SK-N-SH (cell line): ENCODE results near the gene PBX1. TPM values are rescaled to one million over a fixed set of nuclear protein-coding genes. Genes with fewer than 3 reads are reported as not detected.

Experiments
- CTCF ChIA-PET: fragments of 300-600, 350-600 bp; formaldehyde crosslinking; extraction: SDS; loops from one replicate; lab custom pipeline; 2021; lab: Yijun Ruan, JAX
- POLR2A ChIA-PET: fragments of 350-600 bp; sonication (Branson Sonifier 250); formaldehyde crosslinking; extraction: SDS; loops from one replicate; lab custom pipeline; 2020; ENCODE audit warnings: antibody characterized with exemption, inconsistent platforms; lab: Yijun Ruan, JAX
- DNase-seq: peaks from one replicate; pipeline ENCODE4 v3.0.0; 2012
- H2AFZ ChIP-seq: fragments of 200-600 bp; sonication (generic); 2 replicates; pipeline ENCODE4 v1.8.1; 2016; ENCODE audit warnings: antibody characterized with exemption, mild to moderate bottlenecking, low read depth
- H3F3A ChIP-seq: fragments of 200-600 bp; sonication (generic); replicated peaks from 2 replicates; pipeline ENCODE3; 2016; ENCODE audit warnings: antibody characterized with exemption, mild to moderate bottlenecking; ENCODE audit not compliant: insufficient read depth
- H3K27ac ChIP-seq, 2 experiments: fragments of 200-500 bp in 1 of 2; fragments of 200-600 bp in 1 of 2; sonication (Bioruptor generic) in 1 of 2; sonication (generic), shearing (Covaris generic) in 1 of 2; 2 replicates each; pipeline versions ENCODE4 v1.5.1 to v1.6.1; 2014 to 2016; ENCODE audit warnings: low read depth in 2 of 2, inconsistent platforms in 1 of 2, low read length in 1 of 2, mild to moderate bottlenecking in 1 of 2, mixed read lengths in 1 of 2
- H3K27me3 ChIP-seq: fragments of 200-600 bp; sonication (generic), shearing (Covaris generic); 2 replicates; pipeline ENCODE4 v1.6.1; 2016; ENCODE audit warnings: mixed run types; ENCODE audit not compliant: insufficient read depth
- H3K36me3 ChIP-seq, 2 experiments: fragments of 200-500 bp in 1 of 2; fragments of 200-600 bp in 1 of 2; sonication (Bioruptor generic) in 1 of 2; sonication (generic) in 1 of 2; replicated peaks in 1 of 2; 2 replicates each; pipeline versions ENCODE3 to v1.5.1; 2014 to 2016; ENCODE audit warnings: low read length in 1 of 2, mild to moderate bottlenecking in 1 of 2; ENCODE audit not compliant: insufficient read depth in 2 of 2, control insufficient read depth in 1 of 2
- H3K4me1 ChIP-seq, 2 experiments: fragments of 200-500 bp in 1 of 2; fragments of 200-600 bp in 1 of 2; sonication (Bioruptor generic) in 1 of 2; sonication (generic), shearing (Covaris generic) in 1 of 2; 2 replicates each; pipeline versions ENCODE4 v1.5.1 to v1.6.1; 2014 to 2016; ENCODE audit warnings: low read depth in 1 of 2, low read length in 1 of 2, mixed run types in 1 of 2; ENCODE audit not compliant: insufficient read depth in 2 of 2, control insufficient read depth in 1 of 2
- H3K4me2 ChIP-seq: fragments of 200-600 bp; sonication (generic), shearing (Covaris generic); 2 replicates; pipeline ENCODE4 v1.6.1; 2017; ENCODE audit warnings: mixed run types
- H3K4me3 ChIP-seq, 2 experiments: fragments of 200-500 bp in 1 of 2; fragments of 200-600 bp in 1 of 2; sonication (Bioruptor generic) in 1 of 2; sonication (generic), shearing (Covaris generic) in 1 of 2; 2 replicates each; pipeline versions ENCODE4 v1.5.1 to v1.8.1; 2014 to 2016; ENCODE audit warnings: low read depth in 2 of 2, inconsistent platforms in 1 of 2, low read length in 1 of 2, mild to moderate bottlenecking in 1 of 2, mixed read lengths in 1 of 2, moderate library complexity in 1 of 2
- H3K79me2 ChIP-seq: fragments of 200-600 bp; sonication (generic); 2 replicates; pipeline ENCODE4 v1.8.1; 2017; ENCODE audit warnings: mild to moderate bottlenecking; ENCODE audit not compliant: insufficient read depth
- H3K9ac ChIP-seq: fragments of 200-600 bp; sonication (generic); 2 replicates; pipeline ENCODE4 v1.6.1; 2017; ENCODE audit warnings: mixed run types
- H3K9me2 ChIP-seq: fragments of 200-600 bp; sonication (generic); 2 replicates; pipeline ENCODE4 v1.6.1; 2017; ENCODE audit warnings: mixed run types
- H3K9me3 ChIP-seq: fragments of 200-600 bp; sonication (generic); 2 replicates; pipeline ENCODE4 v1.6.1; 2017; ENCODE audit warnings: mixed run types, mild to moderate bottlenecking, moderate library complexity
- H4K20me1 ChIP-seq: fragments of 200-600 bp; sonication (generic); 2 replicates; pipeline ENCODE4 v1.6.1; 2017; ENCODE audit warnings: mild to moderate bottlenecking, mixed run types; ENCODE audit not compliant: insufficient read depth
- CHD2 ChIP-seq: fragments of 150-350 bp; IDR thresholded peaks from 2 replicates; pipeline ENCODE4 v1.6.1; 2018; ENCODE audit warnings: low read length; ENCODE audit not compliant: partially characterized antibody
- EZH2phosphoT487 ChIP-seq: fragments of 200-600 bp; sonication (generic); IDR thresholded peaks from 2 replicates; pipeline ENCODE4 v1.6.1; 2017; ENCODE audit warnings: low read depth, mixed run types, mild to moderate bottlenecking, antibody characterized with exemption, moderate library complexity, borderline replicate concordance
- FOSL2 ChIP-seq: IDR thresholded peaks from 2 replicates; pipeline ENCODE4 v1.4.0; 2012; ENCODE audit warnings: low read depth, mild to moderate bottlenecking, moderate library complexity, borderline replicate concordance
- GATA2 ChIP-seq: sonication (generic); formaldehyde crosslinking; IDR thresholded peaks from 2 replicates; pipeline ENCODE4 v1.5.0; 2020; ENCODE audit warnings: mild to moderate bottlenecking, missing genetic modification reagents
- JUND ChIP-seq: IDR thresholded peaks from 2 replicates; pipeline ENCODE4 v1.4.0; 2012
- MEF2A ChIP-seq: IDR thresholded peaks from 2 replicates; pipeline ENCODE4 v1.4.0; 2012; ENCODE audit warnings: low read depth, borderline replicate concordance
- MXI1 ChIP-seq: IDR thresholded peaks from 2 replicates; pipeline ENCODE4 v1.6.1; 2012; ENCODE audit warnings: mild to moderate bottlenecking, low read depth, low read length, improper control_type of control experiment
- NRF1 ChIP-seq: IDR thresholded peaks from 2 replicates; pipeline ENCODE4 v1.6.1; 2012; ENCODE audit warnings: low read depth, mild to moderate bottlenecking, low read length
- PBX3 ChIP-seq: IDR thresholded peaks from 2 replicates; pipeline ENCODE4; 2012
- RFX5 ChIP-seq: IDR thresholded peaks from 2 replicates; pipeline ENCODE4 v1.6.1; 2012; ENCODE audit warnings: mild to moderate bottlenecking, improper control_type of control experiment, low read length
- RXRA ChIP-seq: IDR thresholded peaks from 2 replicates; pipeline ENCODE4 v1.4.0; 2012; ENCODE audit warnings: low read depth, mild to moderate bottlenecking, borderline replicate concordance
- TAF1 ChIP-seq: IDR thresholded peaks from 2 replicates; pipeline ENCODE4 v1.6.1; 2012; ENCODE audit warnings: low read depth, mild to moderate bottlenecking, low read length, moderate library complexity, borderline replicate concordance
- TEAD4 ChIP-seq: IDR thresholded peaks from 2 replicates; pipeline ENCODE4 v1.4.0; 2012; ENCODE audit warnings: mild to moderate bottlenecking, borderline replicate concordance; ENCODE audit not compliant: insufficient read depth
- ZBTB33 ChIP-seq: IDR thresholded peaks from 2 replicates; pipeline ENCODE4 v1.4.0; 2012; ENCODE audit warnings: low read depth, borderline replicate concordance
- WGBS: methylation state at CpG from one replicate; pipeline ENCODE4 v1.1.6; 2017; ENCODE audit warnings: low lambda C conversion rate; 5-methylcytosine and 5-hydroxymethylcytosine counted together
- polyA plus RNA-seq, 3 experiments: library from polyadenylated mRNA; depleted of rRNA; stranded (reverse); fragments of >200 nt; gene quantifications; 2 replicates each; pipeline ENCODE4 v1.2.3, GENCODE V29; 2012
- TF ChIP-seq, protein P1 (sequence below): fragments of 200-600 bp; sonication (generic); IDR thresholded peaks from 2 replicates; pipeline ENCODE4 v1.6.1; 2017; ENCODE audit warnings: antibody characterized with exemption, mild to moderate bottlenecking, moderate library complexity
- TF ChIP-seq, protein P2 (sequence below): IDR thresholded peaks from 2 replicates; pipeline ENCODE4 v1.6.1; 2012; ENCODE audit warnings: mild to moderate bottlenecking, low read depth, low read length, moderate library complexity

The PBX1 gene
- polyA plus RNA-seq, 1 of the 3 experiments (the other 2 are of a cell fraction), result 27.0 TPM

DNA sequence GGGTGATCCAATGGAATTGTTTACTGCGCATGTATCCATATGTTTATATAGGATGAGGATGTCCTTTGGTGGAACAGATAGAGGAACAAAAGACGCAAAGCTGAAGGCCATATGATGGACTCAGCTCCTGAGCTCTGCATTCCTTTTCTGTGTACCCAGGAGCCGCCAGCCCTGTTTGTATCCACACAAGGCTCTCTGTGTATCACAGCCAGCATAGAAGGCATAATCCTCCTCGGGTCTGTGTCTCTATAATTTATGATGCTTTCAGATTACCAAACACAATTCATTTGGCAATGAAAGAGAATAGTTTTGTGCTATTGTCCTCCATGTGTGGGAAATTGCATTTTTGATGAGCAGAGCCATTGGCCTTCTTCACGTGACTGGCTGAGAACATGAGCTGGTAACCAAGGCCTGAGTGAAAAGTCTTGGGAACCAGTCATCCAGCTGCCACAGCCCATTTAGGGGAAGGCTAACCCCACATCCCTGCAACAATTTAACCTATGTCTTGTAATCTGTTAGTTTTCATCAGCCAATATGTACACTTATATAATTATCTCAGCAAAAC is 119.2 kb downstream of the PBX1 start:
- H3K36me3 ChIP-seq, result peaks cover 0 to 5% of the 10 kb centered on the region in 2 experiments
- CTCF ChIA-PET, result interaction anchor here (0.7 kb wide), 1 partner anchor 106 kb away, joined by 3 read pairs; no protein-coding TSS in a partner anchor
- WGBS, result 89% methylated on average over 5 of the region's 5 CpGs
- H2AFZ ChIP-seq, result no peak overlapping the region
- TF ChIP-seq NRF1 (no peak), GATA2 (CRISPR knock-in tag) (no peak), MXI1 (no peak), JUND (no peak), RFX5 (no peak), FOSL2 (no peak), TAF1 (no peak), CHD2 (no peak), RXRA (no peak), PBX3 (no peak), TEAD4 (no peak), MEF2A (no peak), EZH2phosphoT487 (no peak), ZBTB33 (no peak)
- TF ChIP-seq, protein P1, sequence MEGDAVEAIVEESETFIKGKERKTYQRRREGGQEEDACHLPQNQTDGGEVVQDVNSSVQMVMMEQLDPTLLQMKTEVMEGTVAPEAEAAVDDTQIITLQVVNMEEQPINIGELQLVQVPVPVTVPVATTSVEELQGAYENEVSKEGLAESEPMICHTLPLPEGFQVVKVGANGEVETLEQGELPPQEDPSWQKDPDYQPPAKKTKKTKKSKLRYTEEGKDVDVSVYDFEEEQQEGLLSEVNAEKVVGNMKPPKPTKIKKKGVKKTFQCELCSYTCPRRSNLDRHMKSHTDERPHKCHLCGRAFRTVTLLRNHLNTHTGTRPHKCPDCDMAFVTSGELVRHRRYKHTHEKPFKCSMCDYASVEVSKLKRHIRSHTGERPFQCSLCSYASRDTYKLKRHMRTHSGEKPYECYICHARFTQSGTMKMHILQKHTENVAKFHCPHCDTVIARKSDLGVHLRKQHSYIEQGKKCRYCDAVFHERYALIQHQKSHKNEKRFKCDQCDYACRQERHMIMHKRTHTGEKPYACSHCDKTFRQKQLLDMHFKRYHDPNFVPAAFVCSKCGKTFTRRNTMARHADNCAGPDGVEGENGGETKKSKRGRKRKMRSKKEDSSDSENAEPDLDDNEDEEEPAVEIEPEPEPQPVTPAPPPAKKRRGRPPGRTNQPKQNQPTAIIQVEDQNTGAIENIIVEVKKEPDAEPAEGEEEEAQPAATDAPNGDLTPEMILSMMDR, result no peak
- TF ChIP-seq, protein P2, sequence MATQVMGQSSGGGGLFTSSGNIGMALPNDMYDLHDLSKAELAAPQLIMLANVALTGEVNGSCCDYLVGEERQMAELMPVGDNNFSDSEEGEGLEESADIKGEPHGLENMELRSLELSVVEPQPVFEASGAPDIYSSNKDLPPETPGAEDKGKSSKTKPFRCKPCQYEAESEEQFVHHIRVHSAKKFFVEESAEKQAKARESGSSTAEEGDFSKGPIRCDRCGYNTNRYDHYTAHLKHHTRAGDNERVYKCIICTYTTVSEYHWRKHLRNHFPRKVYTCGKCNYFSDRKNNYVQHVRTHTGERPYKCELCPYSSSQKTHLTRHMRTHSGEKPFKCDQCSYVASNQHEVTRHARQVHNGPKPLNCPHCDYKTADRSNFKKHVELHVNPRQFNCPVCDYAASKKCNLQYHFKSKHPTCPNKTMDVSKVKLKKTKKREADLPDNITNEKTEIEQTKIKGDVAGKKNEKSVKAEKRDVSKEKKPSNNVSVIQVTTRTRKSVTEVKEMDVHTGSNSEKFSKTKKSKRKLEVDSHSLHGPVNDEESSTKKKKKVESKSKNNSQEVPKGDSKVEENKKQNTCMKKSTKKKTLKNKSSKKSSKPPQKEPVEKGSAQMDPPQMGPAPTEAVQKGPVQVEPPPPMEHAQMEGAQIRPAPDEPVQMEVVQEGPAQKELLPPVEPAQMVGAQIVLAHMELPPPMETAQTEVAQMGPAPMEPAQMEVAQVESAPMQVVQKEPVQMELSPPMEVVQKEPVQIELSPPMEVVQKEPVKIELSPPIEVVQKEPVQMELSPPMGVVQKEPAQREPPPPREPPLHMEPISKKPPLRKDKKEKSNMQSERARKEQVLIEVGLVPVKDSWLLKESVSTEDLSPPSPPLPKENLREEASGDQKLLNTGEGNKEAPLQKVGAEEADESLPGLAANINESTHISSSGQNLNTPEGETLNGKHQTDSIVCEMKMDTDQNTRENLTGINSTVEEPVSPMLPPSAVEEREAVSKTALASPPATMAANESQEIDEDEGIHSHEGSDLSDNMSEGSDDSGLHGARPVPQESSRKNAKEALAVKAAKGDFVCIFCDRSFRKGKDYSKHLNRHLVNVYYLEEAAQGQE, result no peak
- H3K27ac ChIP-seq, result no peak overlapping the region
- H3K9ac ChIP-seq, result no peak overlapping the region
- no peaks in the 10 kb centered on the region for H3K27me3 ChIP-seq
- no peak overlapping the region for H3K4me2 ChIP-seq
- no peaks in the 10 kb centered on the region for H3K79me2 ChIP-seq
- H3K4me3 ChIP-seq, result no peak overlapping the region
- H3K9me3 ChIP-seq, result no peaks in the 10 kb centered on the region
- no peaks in the 10 kb centered on the region for H3F3A ChIP-seq
- no peaks in the 10 kb centered on the region for H4K20me1 ChIP-seq
- no peaks in the 10 kb centered on the region for H3K4me1 ChIP-seq
- POLR2A ChIA-PET, result no interaction called here
- no peak for DNase-seq
- no peaks in the 10 kb centered on the region for H3K9me2 ChIP-seq
